ENCODE data around the gene LAMA3.

DNA sequence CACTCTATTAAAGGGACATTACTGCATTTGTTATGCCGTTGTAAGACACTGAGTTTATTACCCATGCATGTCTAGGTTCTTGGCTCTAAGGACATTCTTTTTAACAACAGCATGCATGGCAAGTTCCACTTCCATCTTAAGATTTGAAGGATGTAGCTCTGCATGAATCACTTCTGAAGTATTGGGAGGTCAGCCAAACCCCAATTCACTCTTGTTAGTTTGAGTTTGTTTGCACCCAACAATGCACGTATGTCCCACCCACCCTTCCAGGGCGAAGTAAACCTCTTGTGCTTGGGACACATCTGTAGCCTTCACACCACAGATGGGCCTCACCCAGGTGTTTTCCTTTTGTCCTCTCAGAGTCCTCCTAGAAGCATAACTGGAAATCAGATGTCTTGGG lies 5.6 kb upstream of the LAMA3 start:
- TF ChIP-seq, protein P1, sequence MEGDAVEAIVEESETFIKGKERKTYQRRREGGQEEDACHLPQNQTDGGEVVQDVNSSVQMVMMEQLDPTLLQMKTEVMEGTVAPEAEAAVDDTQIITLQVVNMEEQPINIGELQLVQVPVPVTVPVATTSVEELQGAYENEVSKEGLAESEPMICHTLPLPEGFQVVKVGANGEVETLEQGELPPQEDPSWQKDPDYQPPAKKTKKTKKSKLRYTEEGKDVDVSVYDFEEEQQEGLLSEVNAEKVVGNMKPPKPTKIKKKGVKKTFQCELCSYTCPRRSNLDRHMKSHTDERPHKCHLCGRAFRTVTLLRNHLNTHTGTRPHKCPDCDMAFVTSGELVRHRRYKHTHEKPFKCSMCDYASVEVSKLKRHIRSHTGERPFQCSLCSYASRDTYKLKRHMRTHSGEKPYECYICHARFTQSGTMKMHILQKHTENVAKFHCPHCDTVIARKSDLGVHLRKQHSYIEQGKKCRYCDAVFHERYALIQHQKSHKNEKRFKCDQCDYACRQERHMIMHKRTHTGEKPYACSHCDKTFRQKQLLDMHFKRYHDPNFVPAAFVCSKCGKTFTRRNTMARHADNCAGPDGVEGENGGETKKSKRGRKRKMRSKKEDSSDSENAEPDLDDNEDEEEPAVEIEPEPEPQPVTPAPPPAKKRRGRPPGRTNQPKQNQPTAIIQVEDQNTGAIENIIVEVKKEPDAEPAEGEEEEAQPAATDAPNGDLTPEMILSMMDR (CRISPR knock-in tag; IDR thresholded peaks at IDR 0.05), result no peak
- no peak for TF ChIP-seq MYC (CRISPR knock-in tag; IDR thresholded peaks at IDR 0.05; ENCODE audit: borderline replicate concordance)
- no peak for TF ChIP-seq NCOA2 (CRISPR knock-in tag; IDR thresholded peaks at IDR 0.05)
- no peak for TF ChIP-seq MTA1 (CRISPR knock-in tag; IDR thresholded peaks at IDR 0.05; ENCODE audit: borderline replicate concordance)
- no peak for TF ChIP-seq ZNF879 (CRISPR knock-in tag; IDR thresholded peaks at IDR 0.05)
- no peak for TF ChIP-seq HNRNPH1 (optimal IDR thresholded peaks at IDR 0.05; ENCODE audit: low read depth, low read length)
- no peak for TF ChIP-seq MIXL1 (CRISPR knock-in tag; IDR thresholded peaks at IDR 0.05)
- TF ChIP-seq POLR2AphosphoS2 (IDR thresholded peaks at IDR 0.05; ENCODE audit: low read depth, low read length), result no peak
- TF ChIP-seq, protein P2, sequence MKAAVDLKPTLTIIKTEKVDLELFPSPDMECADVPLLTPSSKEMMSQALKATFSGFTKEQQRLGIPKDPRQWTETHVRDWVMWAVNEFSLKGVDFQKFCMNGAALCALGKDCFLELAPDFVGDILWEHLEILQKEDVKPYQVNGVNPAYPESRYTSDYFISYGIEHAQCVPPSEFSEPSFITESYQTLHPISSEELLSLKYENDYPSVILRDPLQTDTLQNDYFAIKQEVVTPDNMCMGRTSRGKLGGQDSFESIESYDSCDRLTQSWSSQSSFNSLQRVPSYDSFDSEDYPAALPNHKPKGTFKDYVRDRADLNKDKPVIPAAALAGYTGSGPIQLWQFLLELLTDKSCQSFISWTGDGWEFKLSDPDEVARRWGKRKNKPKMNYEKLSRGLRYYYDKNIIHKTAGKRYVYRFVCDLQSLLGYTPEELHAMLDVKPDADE (CRISPR knock-in tag; IDR thresholded peaks at IDR 0.05), result no peak
- no peak for TF ChIP-seq MEIS1 (CRISPR knock-in tag; IDR thresholded peaks at IDR 0.05; ENCODE audit: borderline replicate concordance)
- TF ChIP-seq TAF1 (CRISPR knock-in tag; IDR thresholded peaks at IDR 0.05), result no peak
- TF ChIP-seq HDAC1 (CRISPR knock-in tag; IDR thresholded peaks at IDR 0.05), result no peak
